Measurements from ENCODE around the gene IL32.

Gene IL32

DNA sequence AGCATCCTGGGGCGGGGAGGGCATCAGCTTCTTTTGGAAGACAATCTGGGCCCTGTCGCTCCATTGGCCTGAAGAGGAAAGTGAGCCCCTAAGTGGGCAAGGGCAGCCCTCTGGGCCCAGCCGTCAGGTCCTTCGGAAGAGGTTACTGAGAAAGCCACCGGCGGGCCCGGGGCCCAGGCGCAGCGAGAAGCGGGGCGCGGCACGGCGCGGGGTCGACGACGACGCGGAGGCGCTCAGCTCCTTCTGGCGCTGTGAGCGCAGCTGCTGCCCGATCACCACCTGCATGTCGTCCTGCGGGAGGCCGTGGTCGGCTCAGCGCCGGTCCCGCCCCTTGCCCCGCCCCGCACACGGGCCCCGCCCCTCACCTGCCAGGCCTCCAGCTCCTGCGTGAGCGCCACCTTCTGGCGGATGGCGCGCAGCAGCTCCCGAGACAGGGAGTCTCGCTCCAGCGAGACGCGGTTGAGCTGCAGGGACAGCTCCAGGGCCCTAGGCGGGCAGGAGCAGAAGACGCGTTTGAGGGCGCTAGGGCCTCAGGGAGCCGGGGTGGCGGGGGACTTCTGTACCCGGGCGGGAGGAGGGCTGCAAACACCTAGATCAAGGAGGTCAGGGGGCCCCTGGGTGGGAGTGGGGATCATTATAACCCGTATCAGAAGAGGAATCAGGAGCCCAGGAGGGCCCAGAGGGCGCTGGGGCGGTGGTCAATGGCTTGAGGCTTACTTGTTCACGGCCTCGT, 37.3 kb upstream of the IL32 start:
- DNase-seq: peak; percentile 89 to 94 (median 90)

DNA sequence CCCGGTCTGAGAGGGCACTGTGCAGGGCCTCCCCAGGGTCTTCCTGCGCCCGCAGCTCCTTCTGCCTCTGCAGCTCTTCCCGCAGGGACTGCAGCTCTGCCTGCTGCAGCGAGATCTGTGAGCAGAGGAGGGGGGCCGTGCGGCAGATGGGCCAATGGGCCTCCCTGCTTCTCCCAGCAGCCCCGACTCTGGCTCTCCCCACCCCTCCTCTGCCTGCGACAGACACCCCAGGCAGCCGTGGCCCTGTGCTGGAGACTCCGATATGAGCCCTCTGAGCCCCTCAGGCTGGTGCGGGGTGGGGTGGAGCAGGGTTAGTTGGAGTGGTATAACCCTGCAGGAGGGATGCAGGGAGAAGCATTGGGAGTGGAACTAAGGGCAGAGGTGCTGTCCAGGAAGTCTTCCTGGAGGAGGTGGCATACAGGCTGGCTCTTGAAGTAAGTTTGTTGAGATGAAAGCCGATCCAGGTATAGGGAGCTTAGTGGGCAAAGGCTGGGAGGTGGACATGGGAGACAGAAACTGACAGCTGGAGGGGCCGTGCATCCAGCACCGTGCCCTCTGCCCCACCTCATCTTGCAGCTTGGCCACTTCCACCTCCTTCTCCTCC, 36.6 kb upstream of the IL32 start:
- no peak for DNase-seq

DNA sequence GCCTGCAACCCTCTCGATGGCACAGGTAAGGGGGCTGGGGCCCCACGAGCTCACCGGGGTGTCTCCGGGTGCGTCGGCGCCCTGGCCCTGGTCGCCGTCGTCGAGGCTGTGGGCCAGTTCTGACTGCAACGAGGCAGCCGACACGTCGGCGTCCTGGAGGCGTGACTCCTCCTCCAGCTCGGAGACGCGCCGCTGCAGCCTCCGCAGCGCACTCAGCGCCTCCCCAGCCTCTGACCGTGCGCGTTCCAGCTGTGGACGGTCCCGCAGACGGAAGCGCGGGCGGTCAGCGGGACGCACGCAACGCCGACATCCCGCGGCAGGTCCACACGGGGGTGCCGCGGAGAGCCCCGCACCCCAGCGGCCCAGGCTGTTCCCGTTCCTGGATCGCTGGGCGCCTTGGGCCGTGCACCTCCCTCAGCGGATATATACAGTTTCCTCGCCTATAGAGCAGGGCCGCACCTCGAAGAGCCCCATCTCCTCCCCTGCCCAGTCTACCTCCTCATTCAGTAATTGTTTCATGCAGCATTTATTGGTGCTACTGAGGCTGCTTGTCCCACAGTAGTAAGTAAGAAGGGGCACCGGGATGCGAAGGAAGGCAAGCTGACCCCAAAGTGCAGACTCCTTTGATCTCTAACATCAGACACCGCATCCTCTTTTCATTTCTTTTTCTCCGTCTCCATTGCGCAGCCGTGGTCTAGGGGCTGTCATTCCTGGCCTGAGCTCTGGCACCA, 35.8 kb upstream of the IL32 start:
- peak; percentile 53 to 70 (median 65) for DNase-seq

DNA sequence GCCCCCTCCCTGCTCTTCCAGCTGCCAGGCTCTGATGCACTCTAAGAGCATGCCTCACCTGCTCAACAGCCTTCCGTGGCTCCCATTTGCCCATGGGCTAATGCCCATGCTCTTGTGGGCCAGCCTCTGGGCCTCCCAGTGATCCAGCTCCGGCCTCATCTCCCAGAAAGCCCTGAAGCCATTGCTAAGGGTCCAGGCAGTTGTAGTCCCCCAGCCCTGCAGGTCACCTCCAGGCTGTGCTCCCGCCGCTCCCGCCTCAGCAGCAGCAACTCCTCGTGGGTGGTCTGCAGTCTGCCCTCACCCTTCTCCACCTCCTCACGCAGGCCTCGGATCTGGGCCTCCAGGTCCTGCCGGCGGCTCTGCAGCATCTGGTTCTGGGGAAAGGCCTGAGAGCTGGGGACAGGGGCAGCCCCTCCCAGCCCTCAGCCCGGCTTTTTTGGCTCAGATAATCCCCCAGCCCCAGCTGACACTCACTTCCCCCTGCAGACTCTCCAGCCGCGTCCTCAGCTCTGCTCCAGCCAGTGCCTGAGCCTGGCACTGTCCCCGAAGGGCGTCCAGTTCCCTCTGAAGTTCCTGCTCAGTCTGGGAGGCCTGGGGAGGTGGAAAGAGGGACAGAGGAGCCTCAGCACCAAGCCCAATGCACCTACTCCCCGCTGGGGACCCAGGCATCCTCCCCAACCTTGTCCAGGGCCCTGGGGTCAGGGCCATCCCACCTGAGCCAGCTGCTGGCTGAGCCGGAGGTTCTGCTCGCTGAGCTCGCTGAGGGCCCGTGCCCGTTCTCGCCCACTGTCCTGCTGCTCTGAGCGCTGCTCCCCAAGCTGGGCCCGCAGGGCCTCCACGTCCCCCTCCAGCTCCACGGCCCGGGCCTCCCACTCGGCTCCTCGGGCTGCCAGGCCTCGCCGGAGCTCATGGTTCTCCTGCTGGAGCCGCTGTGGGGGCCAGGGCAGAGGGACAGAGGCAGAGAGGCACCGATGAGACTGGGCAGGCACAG, 34.9 kb upstream of the IL32 start:
- DNase-seq: no peak

DNA sequence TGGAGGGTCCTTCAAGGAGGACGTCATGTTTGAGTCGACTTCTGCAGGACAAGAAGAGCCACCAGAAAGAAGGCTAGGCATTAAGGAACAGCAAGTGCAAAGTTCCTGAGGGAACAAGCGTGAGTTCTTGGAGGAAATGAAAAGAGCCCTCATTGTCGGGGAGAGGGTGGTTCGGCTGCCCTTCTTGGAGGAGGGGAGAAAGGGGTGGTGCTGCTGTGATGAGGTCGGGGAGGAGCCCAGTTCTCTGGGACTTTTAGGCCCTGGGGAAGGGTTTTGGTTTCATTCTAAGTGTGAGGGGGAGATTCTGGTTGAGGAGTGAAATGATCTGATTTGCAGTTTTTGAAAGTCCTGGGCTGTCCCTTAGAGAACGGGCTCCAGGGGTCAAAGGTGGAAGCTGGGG, 32.8 kb upstream of the IL32 start:
- peak; percentile 49 to 62 (median 59) for DNase-seq

DNA sequence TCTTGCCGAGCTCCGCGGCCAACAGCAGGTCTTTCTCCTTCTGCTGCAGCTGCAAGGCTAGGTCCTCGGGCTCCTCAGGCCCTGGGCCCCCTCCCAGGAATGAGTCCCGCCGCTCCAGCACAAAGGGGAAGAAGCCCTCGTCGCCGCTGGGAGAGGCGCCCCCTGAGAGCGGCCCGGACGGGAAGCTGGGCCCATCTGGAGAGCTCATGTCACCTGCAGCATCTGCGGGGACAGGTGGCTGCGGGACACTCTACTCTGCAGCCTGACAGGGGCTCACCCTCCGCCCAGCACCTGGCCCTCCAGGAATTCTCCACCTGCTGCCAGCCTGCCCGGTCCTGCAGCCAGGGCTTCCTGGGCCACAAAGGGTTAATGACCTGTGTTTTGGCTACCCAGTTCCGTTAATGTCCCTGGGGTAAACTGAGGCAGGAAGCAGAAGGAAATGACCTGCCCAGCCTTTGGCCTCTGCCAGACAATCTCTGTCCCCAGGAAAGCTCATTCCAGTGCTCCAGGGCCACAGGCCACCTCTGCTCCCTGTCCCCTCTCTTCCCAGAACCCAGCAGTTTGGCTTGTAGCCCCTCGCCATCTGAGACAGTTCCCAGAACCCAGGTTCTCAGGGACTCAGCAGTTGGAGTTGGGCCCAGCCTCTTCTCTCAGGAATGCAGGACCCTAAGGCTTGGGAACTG, 30.0 kb upstream of the IL32 start:
- no peak for DNase-seq

DNA sequence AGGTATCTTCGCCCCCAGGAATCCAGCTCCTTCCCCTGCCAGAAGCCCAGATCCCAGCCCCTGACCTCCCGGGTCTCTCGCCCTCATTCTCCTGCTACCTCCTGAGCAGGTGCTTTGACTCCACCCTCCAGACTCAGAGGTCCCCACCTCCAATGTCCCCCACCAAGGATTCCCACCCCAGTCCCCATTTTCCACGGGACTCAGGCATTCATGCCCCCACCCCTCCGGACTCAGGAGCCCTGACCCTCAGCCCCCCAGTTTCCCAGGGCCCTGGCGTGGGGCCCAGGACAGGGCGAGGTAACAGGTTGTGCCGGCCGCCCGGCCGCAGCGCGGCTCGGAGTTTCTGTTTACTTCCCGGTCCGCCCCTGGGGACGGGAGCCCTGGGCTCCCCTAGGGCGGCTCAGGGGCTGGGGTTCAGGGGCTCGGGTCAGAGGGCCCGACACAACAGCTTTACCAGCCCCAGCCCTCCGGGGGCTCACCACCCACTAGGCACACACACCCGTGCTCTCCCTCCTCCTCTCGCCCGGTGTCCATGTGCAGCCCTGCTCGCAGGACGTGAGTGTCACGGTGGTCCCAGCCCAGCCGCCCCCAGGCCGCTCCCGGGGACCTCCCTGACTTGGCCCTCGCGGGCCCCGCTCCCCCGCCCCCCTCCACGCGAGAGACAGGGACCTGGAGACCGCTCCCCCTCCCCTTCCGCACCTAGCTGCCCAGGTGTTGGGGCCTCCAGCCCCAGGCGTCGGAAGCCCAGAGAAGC, 29.3 kb upstream of the IL32 start:
- peak in 1 of 3 donors; percentile 39 for DNase-seq

DNA sequence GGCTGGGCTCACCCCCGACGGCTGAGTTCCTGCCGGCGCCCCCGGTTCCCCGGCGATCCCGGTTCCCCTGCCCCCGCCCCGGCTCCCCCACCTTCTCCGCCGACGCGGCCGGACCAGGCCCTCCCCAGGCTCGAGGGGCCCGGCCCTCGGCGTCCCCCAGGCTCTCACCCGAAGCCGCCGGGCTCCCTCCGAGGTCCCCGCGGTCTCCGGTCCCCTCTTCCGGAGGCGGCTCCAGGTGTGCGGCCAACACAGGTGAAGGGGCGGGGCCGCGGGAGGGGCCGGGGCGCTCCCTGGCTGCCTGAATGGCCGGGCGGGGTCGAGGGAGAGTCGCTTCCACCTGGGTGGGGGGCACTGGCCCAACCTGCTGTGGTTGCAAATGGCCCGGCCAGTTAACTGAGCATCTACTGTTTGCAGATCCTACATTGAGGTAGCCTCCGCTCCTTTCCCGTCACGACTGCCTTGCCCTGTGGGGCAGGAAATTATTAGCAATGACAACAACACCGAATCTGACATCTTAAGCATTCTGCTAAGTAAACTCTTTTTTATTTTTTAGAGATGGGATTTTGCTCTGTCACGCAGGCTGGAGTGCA, 28.6 kb upstream of the IL32 start, which contains the start of gene BICDL2:
TSS of gene BICDL2 (minus strand) at position 219 of the 590 bp plus-strand sequence. CDS start 1,448 bp downstream, outside the sequence.
- DNase-seq: no peak

DNA sequence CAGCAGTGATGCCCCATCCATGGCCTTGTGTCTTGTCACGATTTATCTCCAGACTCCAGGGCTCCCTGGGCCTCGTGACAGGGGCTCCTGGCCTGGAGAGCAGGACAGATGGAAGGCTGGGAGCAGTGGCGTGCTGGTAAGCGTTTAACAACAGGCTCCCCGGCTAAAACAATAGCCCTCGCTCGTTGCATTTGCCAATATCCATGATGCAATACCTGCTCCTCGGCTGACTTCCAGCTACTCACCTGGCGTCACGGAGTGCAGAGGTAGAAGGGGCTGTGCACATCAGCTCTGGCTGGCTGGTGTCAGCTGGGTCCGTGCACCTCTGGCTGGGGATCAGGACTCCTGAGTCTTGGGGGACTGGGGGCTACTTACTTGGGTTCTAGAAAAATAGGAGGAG, 27.2 kb upstream of the IL32 start:
- no peak for DNase-seq

DNA sequence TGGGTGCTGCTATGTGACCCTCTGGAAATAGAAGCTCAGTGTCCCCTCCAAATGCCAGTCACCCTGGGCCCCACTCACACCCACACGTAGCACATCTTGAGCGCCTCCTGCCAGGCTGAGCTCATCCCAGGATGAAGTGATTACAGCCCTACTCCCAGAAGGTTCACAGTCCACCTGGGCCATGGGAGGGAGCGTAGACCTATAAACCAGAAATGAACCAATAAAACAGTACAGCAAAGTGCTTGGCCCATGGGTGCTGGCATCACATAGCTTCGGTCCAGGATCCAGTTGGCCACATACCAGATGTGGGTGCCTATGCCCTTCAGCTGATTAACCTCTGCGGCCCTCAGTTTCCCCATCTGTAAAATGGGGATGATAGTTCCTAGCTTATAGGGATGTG, 26.5 kb upstream of the IL32 start:
- no peak for DNase-seq

DNA sequence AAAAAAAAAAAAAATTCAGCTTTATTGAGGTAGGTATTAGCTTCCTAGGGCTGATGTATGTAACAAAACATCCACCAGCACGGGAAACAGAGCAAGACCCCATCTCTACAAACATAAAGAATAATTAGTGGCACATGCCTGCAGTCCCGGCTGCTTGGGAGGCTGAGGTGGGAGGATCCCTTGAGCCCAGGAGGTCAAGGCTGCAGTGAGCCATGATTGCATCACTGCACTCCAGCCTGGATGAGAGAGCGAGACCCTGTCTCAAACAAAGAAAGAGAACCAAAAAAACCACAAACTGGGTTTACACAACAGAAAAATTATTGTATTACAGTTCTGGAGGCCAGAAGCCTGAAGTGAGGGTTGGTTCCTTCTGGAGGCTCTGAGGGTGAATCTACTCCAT, 23.1 kb upstream of the IL32 start:
- DNase-seq: no peak

DNA sequence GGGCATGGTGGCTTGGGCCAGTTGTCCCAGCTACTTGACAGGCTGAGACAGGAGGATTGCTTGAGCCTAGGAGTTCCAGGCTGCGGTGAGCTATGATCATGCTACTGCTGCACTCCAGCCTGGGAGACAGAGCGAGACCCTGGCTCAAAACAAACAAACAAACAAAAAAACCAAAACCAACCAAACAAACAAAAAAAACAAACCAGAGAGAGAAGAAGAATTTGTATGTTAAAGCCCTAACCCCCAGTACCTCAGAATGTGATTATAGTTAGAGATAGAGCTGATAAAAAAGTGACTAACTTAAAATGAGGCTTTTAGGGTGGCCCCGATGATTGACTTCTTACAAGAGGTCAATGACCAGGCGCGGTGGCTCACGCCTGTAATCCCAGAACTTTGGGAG, 20.7 kb upstream of the IL32 start:
- DNase-seq: no peak

DNA sequence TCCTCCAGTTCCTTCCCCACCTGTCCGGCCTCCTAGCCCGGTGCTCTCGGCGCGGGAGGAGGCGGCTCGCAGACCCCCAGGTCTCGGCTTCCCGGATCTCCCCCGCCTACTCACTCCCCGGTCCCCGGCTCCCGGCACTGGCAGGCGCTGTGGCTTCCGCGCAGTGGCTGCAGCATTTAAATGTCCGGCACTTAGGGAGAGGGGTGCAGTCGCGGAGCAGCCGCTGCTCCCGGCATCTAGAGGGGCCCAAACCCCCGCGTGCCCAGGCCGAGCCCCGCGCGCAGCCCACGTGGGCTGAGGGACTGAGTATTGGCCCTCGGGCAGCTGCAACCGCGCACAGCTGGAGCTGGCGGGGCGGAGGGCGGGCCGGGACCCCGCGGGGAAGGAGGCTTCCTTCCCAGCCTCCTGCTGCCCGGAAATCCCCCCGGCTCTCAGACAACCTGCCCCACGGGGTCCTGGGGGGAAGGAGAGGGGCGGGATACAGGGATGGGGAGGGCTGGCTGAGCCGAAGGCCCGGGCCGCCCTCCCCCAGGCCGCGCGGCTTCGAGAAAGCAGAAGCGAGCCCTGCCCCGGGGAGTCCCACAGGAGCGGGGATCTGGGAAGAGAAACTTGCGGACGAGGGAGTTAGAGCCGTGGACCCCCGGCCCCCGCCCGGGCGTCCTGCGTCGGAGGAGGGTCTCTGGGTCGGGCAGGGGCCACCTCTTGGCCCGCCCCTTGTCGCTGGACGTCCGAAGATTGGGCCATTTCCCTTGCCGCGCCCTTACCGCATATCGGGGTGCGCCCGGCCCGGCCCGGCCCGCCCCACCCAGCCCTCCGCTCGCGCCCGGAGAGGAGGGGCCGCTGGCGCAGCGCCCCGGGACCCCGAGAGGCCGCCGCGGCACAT, 19.4 kb upstream of the IL32 start, which contains the start of gene MMP25:
TSS of gene MMP25 (plus strand) at position 804 of the 883 bp plus-strand sequence. CDS start 357 bp downstream, outside the sequence.
- peak; percentile 78 to 92 (median 83) for DNase-seq

DNA sequence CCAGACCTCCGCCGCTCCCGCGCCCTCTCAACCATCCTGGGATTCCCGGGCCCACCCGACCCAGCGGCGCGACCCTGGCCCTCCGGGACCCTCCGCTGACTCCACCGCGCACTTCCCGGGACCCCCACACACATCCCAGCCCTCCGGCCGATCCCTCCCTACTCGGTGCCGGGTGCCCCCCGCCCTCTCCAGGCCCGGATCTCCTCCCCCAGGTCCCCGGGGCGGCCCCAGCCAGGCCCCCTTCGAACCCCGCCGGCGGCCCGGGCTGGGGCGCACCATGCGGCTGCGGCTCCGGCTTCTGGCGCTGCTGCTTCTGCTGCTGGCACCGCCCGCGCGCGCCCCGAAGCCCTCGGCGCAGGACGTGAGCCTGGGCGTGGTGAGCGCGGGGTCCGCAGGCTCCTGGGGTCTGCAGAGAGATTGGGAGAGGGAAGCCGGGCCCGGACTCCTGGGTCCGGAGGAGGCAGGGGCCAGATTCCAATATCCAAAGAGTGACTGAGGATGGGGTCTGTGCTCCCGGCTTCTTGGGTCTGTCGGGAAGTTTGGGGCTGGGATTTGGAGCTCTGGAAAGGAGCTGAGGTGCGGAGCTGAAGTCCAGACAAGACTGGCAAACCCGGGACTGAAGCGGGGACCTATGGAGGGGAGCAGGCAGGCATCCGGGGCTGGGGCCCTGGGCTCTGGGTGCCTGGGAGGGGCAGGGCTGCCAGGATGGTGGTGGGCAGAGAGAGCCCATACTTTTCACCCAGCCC, 18.6 kb upstream of the IL32 start:
- peak in 1 of 3 donors; percentile 43 for DNase-seq

DNA sequence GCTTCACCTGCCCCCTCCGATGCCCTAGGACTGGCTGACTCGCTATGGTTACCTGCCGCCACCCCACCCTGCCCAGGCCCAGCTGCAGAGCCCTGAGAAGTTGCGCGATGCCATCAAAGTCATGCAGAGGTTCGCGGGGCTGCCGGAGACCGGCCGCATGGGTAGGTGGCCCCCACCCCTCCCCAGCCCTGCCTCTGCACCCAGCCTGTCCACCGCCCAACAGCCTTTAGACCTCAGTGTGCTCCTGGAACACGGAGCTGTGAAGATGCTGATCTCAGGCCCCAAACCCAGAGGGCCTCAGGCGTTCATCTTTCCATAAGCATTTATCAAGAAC, 18.1 kb upstream of the IL32 start:
- DNase-seq: no peak

DNA sequence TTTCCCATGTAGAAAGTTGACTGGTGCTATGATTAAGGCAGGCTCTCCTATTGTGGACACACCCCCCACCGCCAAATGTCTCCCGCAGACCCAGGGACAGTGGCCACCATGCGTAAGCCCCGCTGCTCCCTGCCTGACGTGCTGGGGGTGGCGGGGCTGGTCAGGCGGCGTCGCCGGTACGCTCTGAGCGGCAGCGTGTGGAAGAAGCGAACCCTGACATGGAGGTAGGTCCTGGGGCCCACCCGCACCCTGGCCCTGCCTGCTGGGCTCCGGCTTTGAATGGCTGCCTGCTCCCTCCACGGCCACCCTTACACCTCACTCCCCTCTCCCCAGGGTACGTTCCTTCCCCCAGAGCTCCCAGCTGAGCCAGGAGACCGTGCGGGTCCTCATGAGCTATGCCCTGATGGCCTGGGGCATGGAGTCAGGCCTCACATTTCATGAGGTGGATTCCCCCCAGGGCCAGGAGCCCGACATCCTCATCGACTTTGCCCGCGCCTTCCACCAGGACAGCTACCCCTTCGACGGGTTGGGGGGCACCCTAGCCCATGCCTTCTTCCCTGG, 15.4 kb upstream of the IL32 start:
- no peak for DNase-seq

DNA sequence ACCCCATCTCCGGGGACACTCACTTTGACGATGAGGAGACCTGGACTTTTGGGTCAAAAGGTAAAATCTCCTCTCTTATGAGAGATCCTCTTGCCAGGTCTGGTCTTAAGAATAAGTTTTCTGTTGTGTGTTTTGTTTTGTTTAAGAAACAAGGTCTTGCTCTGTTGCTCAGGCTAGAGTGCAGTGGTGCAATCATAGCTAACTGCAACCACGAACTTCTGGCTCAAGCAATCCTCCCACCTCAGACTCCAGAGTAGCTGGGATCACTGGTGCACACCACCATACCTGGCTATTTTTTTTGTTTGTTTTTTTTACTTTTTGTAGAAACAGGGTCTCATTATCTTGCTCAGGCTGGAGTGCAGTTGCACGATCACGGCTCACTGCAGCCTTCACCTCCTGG, 15.0 kb upstream of the IL32 start:
- no peak for DNase-seq

DNA sequence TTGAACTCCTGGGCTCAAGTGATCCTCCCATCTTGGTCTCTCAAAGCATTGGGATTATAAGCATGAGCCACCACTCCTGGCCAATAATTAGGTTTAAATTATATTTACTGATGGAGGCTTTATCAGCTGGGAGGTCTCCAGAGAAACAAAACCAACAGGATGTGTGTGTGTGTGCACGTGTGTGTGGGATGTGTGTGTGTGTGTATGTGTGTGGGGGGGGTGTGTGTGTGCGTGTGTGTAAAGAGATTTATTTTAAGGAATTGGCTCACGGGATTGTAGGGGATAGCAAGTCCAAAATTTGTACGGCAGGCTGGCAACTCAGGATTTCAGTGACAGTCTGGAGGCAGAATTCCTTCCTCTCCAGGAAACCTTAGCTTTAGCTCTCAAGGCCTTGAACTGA, 14.4 kb upstream of the IL32 start:
- DNase-seq: no peak

DNA sequence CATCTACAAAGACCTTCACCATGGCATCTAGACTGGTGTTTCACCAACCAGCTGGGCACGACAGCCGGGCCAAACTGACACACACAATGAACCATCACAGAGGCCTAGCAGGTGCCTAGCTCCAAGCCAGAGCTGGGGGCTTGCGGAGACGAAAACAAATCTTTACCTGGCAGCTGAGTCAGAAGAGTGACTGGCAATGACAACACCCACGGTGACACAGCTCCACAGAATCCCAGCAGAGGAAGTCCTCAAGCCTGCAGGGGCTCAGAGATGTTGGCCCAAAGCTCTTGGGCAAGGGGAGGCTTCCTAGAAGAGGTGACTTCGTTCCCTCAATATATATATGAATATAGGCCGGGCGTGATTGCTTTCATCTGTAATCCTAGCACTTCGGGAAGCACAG, 13.9 kb upstream of the IL32 start:
- peak; percentile 38 to 48 (median 41) for DNase-seq

All from suppressor macrophage treated with lipopolysaccharide for 1 hour (primary cell).